Fibroblast of skin of left quadriceps (primary cell): ENCODE data around the gene PHYKPL.
"Not testable (repeated sequence)": the region's sequence is repeated elsewhere in the genome, so short reads cannot be mapped to it uniquely, and the experiment has no call there.

ENCODE experiments used
- DNase-seq, 2 experiments: peaks; one replicate each; pipeline ENCODE4 v3.0.0-alpha.2; 2013; ENCODE audit warnings: low read depth in 2 of 2

Gene PHYKPL

DNA sequence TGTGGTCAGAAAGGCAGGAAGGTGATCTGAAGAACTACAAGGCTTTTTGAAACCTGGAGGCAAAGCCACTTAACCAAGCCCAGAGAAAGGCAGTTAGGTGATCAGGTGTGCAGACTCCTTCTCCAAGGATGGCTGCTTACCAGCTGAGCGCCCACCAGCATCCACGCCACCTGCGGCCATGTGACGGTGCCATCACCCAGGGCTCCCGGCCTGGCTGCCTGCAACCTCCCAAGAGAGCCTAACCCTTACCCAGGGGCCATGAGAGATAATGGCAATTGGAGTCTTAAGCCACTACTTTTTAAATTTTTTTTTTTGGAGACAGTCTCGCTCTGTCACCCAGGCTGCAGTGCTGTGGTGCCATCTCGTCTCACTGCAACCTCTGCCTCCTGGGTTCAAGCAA lies 33.1 kb upstream of the PHYKPL start:
- DNase-seq: no peak

DNA sequence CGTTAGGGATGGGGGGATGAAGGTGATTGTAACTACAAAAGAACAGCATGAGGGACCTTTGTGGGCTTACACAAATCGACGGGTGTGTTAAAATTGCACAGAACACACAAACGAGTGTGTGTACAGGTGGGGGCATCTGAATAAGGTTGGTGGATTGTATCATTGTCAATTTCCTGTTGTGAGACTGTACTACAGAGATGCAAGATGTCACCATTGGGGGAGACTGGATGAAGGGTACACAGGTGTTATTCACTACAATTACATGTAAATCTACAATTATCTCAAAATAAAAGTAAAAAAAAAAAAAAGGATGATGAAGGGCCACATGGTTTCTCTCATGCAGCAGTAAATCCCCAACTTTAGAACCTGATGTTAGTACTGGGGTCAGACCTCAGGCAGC lies 31.4 kb upstream of the PHYKPL start:
- no peak for DNase-seq

DNA sequence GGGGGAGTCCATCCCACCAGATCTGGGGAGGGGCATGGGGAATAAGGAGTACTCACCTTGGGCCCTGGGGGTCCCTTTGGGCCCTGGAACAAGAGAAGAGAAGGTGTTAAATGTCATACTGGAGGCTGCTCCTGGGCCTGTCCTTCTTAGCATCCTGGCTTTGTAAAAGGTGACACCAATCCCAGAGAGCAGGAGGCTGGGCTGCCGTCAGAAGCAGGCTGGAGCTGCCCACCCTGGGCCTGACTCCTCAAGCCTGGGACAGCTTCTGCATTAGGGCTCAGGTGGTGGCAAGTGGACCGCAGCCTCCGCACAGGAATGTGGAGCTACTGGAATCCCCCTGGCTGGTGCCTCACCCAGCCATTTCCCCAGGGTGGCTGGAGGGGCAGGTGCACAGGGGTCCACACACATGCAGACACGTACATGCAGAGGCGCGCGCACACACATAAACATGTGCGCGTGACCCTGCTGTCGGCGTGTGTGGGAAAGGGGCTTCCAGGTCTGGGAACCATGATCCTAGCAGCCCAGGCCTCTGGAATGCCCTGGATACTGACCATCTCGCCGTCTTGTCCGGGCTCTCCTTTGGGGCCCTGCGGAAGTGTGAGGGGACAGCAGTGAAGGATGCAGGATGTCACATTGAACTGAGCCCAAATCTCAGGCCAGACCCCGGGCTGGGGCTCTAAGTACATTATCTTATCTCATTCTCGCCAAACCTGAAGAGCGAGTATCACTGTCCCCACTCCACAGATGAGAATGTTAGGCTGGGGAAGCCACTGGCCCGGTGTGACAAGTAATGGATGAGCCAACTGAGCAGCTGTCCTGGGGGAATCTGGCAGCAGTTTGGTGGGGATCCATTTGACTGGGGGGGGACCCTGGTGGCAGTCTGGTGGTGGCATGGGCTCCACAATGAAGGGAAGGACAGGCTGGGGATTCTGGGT lies 29.3 kb upstream of the PHYKPL start:
- DNase-seq: no peak

DNA sequence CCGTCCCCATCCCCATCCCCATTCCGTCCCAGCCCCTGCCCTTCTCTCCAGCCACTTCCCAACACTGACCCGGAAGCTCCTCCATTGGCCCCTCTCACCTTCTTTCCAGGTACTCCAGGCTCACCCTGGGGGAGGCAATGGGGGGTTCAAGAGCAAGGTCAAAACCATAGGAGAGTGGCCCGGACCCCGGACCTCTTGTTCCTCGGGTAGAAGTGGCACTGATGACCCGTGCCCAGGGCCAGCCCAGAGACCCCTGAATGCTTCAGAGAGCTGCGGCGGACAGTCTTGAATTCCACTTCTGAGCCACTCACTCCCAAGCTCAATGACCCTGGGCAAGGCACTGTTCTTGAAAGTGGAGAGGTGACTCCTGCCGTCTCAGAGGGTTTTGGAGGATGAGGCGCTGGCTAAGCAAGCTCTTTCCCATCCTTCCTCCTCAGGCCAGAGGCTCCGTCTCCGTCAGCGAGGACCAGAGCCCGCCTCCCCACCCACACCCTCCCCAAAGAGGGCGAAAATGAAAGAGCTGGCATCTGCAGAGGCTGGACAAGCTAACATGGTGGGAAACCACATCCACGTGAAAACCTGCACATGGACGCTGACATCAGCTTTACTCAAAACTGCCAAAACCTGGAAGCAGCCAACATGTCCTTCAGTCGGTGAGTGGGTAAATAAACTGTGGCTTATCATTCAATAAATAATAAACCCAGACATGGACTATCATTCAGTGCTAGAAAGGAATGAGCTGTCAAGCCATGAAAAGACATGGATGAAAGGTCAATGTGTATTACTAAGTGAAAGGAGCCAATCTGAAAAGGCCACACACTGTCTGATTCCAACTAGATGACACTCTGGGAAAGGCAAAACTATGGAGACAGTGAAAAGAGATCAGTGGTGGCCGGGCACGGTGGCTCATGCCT lies 27.3 kb upstream of the PHYKPL start:
- no peak for DNase-seq

DNA sequence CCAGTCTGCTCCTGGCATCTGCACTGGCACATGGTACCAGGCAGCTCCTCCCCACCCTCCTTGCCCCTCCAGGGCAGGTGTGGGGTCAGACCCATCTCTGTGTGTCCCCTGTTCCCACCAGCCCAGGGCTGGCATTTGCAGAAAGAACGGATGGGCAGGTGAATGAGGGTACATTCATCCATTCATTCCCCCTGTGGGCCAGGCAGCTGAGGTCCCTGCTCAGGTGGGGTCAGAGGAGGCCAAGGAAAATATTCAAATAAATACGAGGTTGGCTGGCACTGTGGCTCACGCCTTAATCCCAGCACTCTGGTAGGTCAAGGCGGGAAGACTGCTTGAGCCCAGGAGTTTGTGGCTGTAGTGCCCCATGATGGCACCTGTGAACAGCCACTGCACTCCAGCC lies 25.0 kb upstream of the PHYKPL start:
- DNase-seq: no peak

DNA sequence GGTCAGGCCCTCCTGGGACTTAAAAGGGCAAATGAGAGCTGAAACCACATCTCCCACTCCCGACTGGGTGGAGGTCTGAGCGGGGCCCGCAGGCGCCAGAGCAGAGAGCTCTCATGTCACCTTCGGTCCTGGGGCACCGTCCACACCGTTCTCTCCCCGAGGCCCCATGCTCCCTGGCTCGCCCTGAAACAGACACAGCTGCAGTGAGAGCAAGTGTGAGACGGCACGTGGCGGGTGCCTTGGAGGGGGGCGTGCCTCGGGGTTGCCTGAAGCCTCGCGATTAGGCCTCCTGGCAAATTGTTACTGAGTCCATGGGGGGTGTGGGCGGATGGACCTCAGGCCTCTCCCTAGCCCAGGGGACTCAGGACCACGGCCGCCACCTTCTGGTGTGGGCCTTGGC lies 24.1 kb upstream of the PHYKPL start:
- no peak for DNase-seq

DNA sequence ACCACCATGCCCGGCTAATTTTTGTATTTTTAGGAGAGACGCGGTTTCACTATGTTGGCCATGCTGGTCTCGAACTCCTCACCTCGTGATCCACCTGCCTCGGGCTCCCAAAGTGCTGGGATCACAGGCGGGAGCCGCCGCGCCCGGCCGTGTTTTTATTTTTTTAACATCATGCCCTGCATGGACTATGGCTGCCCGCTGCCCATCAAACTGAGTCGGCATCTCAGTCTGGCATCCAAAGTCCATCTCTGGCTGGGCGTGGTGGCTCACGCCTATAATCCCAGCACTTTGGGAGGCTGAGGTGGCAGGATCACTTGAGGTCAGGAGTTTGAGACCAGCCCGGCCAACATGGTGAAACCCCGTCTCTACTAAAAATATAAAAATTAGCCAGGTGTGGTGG lies 21.0 kb upstream of the PHYKPL start:
- DNase-seq: not testable (repeated sequence)

DNA sequence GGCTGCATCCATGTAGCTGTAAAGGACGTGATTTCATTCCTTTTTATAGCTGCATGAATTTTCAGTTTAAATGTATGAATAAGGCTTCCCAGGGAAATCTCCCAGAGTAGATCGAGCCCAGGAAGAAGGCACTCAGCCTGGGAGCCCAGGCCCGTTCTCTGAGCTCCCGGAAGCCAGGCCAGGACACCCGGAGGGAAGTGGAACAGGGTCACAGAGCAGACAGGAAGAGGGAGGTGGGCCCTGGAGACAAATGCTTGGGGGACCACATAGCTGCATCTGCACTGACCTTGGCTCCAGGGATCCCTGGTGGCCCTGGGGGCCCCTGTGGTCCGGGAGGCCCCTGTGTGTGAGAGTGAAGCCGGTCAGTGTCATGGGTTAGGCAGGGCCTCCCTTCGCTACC lies 19.7 kb upstream of the PHYKPL start:
- no peak for DNase-seq

DNA sequence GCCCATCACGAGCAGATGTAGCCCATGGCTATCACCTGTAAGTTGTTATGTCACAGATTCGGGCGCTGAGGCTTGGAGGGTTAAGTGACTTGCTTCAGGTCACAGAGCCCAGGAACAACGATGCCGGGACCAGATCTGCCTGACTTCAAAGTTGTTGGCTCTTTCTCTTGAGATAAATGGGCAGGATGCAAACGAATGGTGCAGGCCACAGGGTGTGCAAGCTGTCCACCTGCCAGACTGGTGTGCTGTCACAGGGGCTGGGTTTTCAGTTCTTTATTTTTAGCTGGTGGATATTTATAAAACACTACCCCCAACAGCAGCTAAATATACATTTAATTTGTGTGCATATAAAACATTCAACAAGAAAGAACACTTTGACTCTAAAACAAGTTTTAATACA lies 17.7 kb upstream of the PHYKPL start:
- DNase-seq: no peak

DNA sequence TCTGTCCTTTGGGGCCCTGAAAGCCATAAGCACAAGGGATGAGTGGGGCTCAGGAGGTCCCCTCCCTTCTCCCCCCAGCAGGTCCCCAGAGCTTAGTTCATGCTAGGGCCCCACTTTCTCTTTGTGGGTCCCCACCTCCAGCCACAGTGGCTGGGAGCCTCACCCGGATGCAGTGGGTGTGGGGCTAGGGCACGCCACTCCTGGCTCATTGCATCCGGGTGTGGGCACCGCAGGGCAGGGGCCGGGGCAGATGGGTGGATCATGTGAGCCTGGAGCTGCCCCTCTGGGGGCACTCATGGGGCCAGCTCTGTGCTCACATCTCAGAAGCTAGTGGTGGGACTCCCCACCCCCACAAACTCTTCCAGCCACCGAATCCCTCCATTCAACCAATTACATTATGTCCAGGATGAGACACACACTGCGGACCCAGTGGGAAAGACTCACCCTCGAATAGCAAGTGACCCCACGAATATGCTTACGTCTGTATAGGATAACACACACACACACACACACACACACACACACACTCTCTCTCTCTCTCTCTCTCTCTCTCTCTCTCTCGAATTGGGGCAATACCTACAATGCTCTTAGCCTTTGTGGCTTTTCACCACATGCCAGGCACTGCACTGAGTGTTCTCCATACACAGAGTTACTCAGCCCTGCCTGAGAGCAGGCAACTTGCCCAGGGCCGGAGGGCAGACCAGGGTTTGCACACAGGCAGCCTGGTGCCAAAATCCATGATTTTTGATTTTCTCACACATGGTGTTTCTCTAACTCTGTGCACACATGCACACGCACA lies 16.8 kb upstream of the PHYKPL start:
- no peak for DNase-seq

DNA sequence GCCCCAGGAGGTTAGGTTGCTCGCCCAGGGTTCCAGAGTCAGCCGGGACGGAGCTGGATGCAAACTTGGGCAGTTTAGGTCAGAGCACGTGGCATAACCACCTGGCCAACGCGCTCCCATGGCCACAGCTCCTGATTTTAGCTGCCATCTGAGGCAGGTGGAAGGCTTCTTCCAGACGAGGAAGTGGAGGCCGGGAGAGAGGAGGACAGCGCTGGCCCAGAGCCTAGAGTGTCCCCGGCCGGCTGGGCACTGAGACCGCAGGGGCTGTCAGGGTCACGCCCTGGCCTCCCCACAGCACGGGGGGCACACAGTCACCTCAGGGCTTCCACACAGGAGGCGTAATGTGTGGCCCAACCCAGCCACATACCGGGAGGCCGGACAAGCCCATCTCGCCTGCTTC lies 16.1 kb upstream of the PHYKPL start:
- no peak for DNase-seq

DNA sequence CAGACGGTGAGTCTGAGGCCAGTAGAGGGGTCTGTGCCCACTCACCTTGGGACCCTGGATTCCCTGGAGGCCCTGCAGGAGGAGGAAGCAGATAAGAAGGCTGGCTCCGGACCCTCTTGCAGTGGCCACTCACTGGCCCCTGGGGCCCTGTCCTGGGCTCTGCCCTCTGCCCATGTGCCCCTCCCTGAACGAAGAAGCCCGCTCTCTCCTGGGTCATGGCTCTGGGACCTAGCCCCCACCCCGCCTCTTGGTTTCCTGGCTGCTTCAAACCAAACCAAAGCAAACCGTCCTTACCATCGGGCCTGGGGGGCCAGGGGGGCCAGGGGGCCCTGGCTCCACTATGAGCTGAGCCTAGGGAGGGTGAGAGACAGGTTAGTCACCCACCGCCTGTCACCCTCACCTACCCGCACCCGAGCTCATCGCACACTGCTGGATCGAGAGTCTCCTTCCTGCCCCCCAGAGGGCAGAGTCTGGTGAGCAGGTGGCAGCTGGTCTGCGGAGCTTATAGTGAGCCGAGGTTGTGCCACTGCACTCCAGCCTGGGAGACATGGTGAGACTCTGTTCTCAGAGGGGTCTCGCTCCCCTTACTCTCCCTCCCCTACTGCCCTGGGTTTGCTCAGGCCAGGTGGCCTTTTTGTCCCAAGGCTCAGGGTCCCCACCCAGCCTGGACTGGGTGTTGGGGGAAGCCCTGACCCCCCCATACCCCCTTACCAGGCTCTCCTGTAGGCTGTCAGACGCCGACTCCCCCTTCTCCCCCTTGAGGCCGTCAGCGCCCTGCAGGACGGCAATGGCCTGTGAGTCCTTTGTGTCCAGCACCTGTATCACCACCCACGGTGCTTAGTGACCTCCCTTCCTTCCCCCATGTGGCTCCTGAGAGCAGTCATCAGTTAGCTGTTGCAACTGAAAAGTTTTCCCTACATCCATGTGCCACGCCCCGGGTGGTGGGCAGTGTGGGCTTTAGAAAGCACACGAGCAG lies 15.2 kb upstream of the PHYKPL start:
- no peak for DNase-seq

DNA sequence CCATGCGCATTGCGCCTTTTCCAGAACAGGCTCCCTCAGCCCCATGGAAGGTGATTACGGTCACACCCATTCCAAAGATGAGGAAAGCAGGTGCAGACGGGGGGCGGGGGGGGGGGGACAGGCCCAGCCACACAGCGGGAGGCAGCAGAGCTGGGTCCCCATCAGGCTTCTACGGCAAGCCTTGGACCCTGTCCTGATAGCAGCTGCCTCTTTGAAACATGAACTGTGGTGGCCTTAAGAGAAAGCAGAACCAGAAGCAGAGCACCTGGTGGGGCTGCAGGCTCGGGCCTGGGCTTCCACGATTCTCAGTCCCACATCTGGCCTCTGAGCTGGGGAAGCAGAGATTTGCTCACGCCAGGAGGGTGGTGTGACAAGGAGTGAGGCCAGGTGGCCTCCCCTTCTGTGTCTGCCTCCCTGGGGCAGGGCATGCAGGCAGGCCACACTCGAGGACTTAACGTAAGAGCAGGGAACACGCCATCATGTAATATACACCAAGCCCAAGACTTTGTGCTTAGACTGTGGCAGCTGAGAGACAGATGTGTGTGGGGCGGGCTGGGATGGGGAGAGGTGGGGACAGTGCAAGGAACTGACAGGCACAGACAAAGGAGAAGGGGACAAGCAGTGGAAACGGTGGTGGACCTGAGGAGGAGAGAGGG lies 14.2 kb upstream of the PHYKPL start:
- DNase-seq: no peak

DNA sequence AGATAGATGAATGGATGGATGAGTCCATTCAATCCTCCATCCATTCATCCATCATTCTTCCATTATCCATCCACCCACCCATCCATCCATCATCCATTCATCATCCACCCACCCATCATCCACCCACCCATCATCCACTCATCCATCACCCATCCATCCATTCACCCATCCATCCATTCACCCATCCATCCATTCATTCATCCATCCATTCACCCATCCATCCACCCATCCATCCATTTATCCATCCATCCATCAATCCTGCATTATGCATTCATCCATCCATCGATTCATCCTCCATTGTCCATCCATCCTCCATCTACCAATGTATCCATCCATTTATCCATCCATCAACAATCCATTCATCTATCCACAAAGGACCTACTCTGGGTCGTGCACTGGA lies 12.8 kb upstream of the PHYKPL start:
- no peak for DNase-seq

DNA sequence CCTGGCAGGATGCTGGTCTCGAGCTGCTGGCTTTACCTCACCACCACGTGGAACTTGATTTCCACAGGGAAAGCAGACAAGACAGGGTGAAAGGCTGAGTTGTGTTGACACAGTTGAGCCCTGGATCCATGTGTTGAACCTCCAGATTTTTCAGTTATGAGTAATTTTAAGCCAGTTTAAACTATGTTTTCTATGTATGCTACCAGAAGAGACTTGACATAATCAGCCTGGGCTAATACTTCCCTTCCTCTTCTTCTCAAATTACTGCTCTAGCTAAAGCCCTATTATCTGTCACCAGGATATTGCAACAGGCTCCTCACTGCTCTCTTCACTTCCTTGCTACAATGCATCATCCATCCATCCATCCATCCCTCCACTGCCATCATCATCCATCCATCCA lies 12.0 kb upstream of the PHYKPL start:
- no peak for DNase-seq

DNA sequence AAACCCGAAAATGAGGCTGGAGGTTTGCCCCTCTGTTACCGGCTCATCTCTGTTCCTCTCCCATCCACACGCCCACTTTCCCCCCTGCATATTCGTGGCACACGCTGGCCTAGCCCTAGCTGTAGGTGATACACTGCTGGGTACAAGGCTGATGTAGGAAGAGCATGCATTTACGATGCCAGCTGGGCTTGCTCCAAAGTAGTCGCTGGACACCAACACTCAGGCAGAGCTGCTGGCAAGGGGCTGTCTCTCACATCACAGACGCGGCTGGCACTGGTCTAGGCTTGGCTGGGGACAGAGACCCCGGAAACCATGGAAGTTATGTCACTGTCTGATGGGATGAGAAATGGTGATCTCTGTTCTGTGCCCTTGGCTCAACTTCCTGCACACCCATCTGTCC lies 9.8 kb upstream of the PHYKPL start:
- no peak for DNase-seq

DNA sequence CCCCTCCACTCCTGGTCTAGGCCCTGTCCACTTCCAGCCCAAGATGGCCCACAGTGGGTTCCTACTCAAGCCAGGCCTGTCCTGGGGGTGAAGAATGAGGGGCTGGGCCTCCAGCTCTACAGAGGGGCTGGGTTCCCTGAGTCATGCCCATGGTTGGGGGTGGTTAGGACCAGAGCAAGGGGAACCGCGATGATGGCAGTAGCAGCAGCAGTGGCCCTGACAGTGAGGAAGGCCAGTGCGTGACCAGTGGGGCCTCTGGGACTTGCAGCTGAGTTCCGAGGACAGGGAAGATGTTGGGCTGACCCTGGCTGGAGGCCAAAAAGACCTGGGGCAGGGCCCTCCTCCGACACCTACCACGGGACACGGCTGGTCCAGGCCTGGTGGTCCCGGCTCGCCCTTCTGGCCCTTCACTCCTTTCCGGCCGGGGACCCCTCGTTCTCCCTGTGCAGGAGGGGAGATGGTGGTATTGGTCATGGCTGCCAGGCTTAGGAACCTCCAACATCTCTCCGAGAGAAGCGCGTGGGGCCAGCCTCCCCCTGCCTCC lies 9.2 kb upstream of the PHYKPL start:
- DNase-seq: no peak

DNA sequence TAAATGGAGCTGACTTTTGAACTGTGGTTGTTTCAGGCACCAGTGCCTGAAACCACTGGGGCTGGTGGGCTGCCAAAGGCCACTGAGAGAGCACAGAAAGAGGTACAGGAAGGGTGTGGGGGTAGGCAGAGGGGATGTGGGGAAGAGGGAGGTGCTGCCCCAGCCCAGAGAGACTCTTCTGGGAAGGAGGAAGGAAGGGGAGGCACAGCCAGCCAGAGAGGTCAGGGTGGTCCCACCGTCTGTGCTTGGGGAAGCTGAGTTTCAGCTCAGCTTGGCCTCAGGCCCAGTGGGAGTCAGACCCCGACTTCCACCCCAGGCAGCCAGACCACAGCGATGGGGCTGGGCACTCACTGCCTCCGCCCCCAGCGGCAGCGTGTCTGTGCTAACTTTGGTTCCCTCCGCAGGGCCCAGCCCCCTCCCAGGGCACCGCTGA lies 8.6 kb upstream of the PHYKPL start:
- DNase-seq: no peak

DNA sequence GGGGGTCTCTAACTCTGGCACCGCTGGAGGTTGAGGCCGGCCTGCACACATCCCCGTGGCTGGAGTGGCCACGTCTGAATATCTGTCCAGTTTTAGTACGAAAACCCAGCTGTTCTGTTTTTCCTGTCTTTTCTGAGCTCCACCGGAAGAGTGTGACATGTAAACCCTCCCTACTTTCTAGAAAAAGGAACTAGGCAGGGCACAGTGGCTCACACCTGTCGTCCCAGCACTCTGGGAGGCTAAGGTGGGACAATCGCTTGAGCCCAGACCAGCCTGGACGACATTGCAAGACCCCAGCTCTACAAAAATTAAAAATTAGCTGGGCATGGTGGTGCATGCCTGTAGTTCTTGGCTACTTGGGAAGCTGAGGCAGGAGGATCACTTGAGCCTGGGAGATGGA lies 8.2 kb upstream of the PHYKPL start:
- no peak for DNase-seq

DNA sequence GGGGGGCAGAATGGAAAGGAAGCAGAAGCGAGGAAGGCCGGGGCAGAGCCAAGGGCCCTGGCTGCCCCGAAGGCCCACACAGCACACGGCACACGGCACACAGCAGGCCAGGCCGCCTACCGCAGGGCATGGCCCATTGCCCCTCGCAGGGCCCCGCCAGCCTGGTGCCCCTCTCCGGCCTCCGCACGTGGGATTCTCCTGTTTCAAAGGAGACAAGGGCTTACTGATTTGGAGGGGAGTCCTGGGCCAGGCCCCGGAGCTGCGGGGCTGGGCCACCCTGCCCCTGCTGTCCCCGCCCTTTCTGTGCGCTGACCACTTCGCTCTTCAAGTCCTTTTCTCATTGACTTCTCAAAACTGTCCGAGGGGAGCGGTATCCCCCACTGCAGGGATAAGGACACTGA lies 7.7 kb upstream of the PHYKPL start:
- no peak for DNase-seq
